ENCODE measurements around the gene FGF23.

GRCh38 chr12:4422985-4423384 lies 43.5 kb upstream of the FGF23 start:
- TF ChIP-seq, protein P1, sequence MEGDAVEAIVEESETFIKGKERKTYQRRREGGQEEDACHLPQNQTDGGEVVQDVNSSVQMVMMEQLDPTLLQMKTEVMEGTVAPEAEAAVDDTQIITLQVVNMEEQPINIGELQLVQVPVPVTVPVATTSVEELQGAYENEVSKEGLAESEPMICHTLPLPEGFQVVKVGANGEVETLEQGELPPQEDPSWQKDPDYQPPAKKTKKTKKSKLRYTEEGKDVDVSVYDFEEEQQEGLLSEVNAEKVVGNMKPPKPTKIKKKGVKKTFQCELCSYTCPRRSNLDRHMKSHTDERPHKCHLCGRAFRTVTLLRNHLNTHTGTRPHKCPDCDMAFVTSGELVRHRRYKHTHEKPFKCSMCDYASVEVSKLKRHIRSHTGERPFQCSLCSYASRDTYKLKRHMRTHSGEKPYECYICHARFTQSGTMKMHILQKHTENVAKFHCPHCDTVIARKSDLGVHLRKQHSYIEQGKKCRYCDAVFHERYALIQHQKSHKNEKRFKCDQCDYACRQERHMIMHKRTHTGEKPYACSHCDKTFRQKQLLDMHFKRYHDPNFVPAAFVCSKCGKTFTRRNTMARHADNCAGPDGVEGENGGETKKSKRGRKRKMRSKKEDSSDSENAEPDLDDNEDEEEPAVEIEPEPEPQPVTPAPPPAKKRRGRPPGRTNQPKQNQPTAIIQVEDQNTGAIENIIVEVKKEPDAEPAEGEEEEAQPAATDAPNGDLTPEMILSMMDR (IDR thresholded peaks at IDR 0.05): no peak
- TF ChIP-seq POLR2A (IDR thresholded peaks at IDR 0.05): no peak
